PFSK-1 (cell line): ENCODE results near the gene MAGI1.

Experiments
- FOXP2 ChIP-seq: optimal IDR thresholded peaks from 2 replicates; pipeline ENCODE3; 2011; ENCODE audit warnings: borderline replicate concordance, control low read depth, inconsistent platforms; ENCODE audit not compliant: insufficient read depth; ENCODE audit errors: extremely low read length, extremely low read depth
- POLR2AphosphoS5 ChIP-seq: IDR thresholded peaks from 2 replicates; pipeline ENCODE4 v1.6.1; 2012; ENCODE audit warnings: low read depth, mild to moderate bottlenecking, control low read depth, low read length, moderate library complexity
- SIN3A ChIP-seq: IDR thresholded peaks from 2 replicates; pipeline ENCODE4 v1.6.1; 2012; ENCODE audit warnings: mild to moderate bottlenecking, low read length, moderate library complexity, borderline replicate concordance; ENCODE audit not compliant: insufficient read depth
- TAF1 ChIP-seq: IDR thresholded peaks from 2 replicates; pipeline ENCODE4 v1.6.1; 2012; ENCODE audit warnings: low read length, control low read depth, borderline replicate concordance; ENCODE audit not compliant: insufficient read depth
- TF ChIP-seq, protein P1 (sequence below), 2 experiments: IDR thresholded peaks; 2 replicates each; pipeline versions ENCODE4 v1.6.1 to v1.8.0; 2011 to 2012; ENCODE audit warnings: low read depth in 2 of 2, low read length in 2 of 2, control low read depth in 1 of 2, inconsistent platforms in 1 of 2, mild to moderate bottlenecking in 1 of 2, moderate library complexity in 1 of 2; ENCODE audit not compliant: insufficient read depth in 1 of 2

MAGI1 gene

DNA sequence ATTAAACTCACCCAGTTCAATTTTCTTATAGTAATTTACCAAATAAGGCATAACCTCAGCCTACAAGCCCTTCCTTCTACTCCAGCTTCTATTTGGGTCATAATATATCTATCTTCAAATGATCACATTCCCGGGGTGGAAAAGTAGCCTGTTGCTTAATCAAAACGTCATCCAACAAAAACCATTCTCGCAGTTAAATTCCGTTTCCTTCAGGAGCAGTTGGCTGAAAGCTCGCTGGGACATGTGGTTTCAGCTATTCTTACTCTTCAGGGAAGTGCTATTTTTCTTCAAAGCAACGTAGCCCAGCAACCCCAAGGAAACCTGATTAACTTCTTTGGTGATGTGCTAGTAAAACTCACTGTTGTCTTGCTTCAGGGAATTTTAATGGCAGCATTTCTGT lies 59.6 kb downstream of the MAGI1 start:
- TF ChIP-seq SIN3A (no peak), TAF1 (no peak), POLR2AphosphoS5 (no peak), FOXP2 (no peak)
- TF ChIP-seq, protein P1, sequence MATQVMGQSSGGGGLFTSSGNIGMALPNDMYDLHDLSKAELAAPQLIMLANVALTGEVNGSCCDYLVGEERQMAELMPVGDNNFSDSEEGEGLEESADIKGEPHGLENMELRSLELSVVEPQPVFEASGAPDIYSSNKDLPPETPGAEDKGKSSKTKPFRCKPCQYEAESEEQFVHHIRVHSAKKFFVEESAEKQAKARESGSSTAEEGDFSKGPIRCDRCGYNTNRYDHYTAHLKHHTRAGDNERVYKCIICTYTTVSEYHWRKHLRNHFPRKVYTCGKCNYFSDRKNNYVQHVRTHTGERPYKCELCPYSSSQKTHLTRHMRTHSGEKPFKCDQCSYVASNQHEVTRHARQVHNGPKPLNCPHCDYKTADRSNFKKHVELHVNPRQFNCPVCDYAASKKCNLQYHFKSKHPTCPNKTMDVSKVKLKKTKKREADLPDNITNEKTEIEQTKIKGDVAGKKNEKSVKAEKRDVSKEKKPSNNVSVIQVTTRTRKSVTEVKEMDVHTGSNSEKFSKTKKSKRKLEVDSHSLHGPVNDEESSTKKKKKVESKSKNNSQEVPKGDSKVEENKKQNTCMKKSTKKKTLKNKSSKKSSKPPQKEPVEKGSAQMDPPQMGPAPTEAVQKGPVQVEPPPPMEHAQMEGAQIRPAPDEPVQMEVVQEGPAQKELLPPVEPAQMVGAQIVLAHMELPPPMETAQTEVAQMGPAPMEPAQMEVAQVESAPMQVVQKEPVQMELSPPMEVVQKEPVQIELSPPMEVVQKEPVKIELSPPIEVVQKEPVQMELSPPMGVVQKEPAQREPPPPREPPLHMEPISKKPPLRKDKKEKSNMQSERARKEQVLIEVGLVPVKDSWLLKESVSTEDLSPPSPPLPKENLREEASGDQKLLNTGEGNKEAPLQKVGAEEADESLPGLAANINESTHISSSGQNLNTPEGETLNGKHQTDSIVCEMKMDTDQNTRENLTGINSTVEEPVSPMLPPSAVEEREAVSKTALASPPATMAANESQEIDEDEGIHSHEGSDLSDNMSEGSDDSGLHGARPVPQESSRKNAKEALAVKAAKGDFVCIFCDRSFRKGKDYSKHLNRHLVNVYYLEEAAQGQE (IDR thresholded peaks at IDR 0.05; ENCODE audit: insufficient read depth in 1 of 2, low read depth in 2 of 2, low read length in 2 of 2), result no peak

DNA sequence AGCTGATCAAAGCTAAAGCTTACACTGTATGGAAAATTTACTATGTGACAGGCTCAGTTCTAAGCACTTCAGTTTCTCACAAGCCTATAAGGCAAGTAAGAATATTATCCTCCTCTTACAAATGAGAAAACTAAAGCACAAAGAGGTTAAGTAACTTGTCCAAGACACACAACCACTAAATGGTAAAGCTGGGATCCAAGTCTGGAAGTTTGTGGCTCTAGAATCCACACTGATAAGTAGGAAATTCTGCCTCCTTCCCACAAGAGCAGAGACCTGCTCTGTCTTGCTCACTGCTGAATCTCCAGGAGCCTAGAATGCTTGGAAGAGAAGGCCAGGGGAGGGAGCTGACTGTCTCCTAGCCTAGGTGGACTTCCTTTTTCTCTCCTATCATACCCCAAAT lies 60.6 kb downstream of the MAGI1 start:
- no peak for TF ChIP-seq SIN3A
- no peak for TF ChIP-seq POLR2AphosphoS5
- no peak for TF ChIP-seq FOXP2
- TF ChIP-seq, protein P1 (IDR thresholded peaks at IDR 0.05; ENCODE audit: insufficient read depth in 1 of 2, low read depth in 2 of 2, low read length in 2 of 2), result no peak
- TF ChIP-seq TAF1, result no peak

DNA sequence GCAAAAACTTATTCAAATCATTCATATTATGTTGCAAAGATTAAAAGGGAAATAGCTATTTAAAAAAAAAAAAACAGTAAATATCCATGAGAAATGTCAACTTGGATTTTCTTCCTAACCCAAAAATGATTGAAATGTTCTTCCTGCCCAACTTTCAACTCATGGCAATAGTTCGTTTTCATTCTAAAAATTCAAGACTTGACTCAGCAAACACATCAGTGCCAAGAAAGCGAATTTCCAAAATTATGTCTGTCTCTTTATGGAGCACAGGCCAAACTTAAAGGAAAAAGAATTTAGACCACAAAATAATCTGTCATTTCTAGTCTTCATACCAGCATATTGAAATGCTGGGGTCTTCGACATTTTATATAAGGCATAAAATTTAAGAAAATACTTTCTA lies 63.7 kb downstream of the MAGI1 start:
- TF ChIP-seq SIN3A (no peak), TAF1 (no peak), POLR2AphosphoS5 (no peak), FOXP2 (no peak)
- TF ChIP-seq, protein P1 (IDR thresholded peaks at IDR 0.05; ENCODE audit: insufficient read depth in 1 of 2, low read depth in 2 of 2, low read length in 2 of 2), result no peak

DNA sequence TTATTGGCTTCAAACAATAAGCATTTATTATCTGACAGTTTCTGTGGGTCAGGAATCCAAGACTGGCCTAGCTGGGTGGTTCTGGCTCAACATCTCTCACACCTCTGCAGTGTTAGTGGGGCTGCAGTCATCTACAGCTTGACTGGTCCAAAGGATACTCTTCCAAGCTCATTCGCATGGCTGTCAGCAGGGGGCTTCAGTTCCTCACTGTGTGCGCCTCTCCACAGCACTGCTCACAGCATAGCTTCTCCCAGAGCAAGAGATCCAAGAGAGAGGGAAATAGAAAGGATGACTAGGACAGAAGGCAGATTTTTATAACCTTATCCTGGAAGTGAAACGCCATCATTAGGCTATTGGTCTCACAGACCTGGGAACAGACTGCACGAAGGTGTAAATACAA lies 64.2 kb downstream of the MAGI1 start:
- TF ChIP-seq, protein P1 (IDR thresholded peaks at IDR 0.05; ENCODE audit: insufficient read depth in 1 of 2, low read depth in 2 of 2, low read length in 2 of 2), result no peak
- TF ChIP-seq SIN3A (no peak), POLR2AphosphoS5 (no peak)

DNA sequence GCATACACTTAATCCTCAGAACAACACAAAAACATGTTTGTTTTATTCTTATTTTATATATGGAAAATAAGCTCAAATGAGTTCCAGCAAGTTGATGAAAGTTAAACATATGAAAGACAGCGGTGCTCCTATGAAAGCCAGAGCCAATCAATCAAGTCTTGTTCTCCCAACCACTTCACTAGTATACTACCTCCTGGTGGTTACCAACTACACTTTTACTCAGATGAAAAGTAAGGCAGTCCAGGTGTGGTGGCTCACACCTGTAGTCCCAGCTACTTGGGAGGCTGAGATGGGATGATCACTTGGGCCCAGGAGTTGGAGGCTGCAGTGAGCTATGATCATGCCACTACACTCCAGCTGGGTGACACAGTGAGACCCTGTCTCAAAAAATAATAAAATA lies 66.0 kb downstream of the MAGI1 start:
- no peak for TF ChIP-seq SIN3A
- TF ChIP-seq TAF1, result no peak
- TF ChIP-seq, protein P1 (IDR thresholded peaks at IDR 0.05; ENCODE audit: insufficient read depth in 1 of 2, low read depth in 2 of 2, low read length in 2 of 2), result no peak
- TF ChIP-seq POLR2AphosphoS5, result no peak
- no peak for TF ChIP-seq FOXP2
